K562 (cell line): ENCODE results near the gene ABHD16B. TPM values are rescaled to one million over a fixed set of nuclear protein-coding genes. Genes with fewer than 3 reads are reported as not detected.

Experiments used
- ARID2 ChIP-seq: fragments of 450-650 bp; IDR thresholded peaks from 2 replicates; pipeline ENCODE4 v1.6.1; 2017; ENCODE audit warnings: antibody characterized with exemption, mild to moderate bottlenecking
- BRD9 ChIP-seq: fragments of 450-650 bp; IDR thresholded peaks from 2 replicates; pipeline ENCODE4 v1.6.1; 2018; ENCODE audit warnings: low read depth; ENCODE audit not compliant: partially characterized antibody
- CREB1 ChIP-seq, 2 experiments: sonication (generic) in 1 of 2; formaldehyde crosslinking in 1 of 2; IDR thresholded peaks; 2 replicates each; pipeline versions ENCODE4 v1.6.1 to v1.8.0; 2012 to 2022; ENCODE audit warnings: inconsistent platforms in 1 of 2, mild to moderate bottlenecking in 1 of 2, missing genetic modification reagents in 1 of 2, moderate library complexity in 1 of 2
- DMBX1 ChIP-seq: fragments of 250-450 bp; sonication (Bioruptor Pico); IDR thresholded peaks from 2 replicates; pipeline ENCODE4 v1.8.0; 2022; ENCODE audit warnings: inconsistent platforms, mild to moderate bottlenecking, moderate library complexity, borderline replicate concordance
- DPF2 ChIP-seq: fragments of 450-650 bp; IDR thresholded peaks from 2 replicates; pipeline ENCODE4 v1.6.1; 2016
- FOXK2 ChIP-seq, 2 experiments: fragments of 450-650 bp; IDR thresholded peaks in 1 of 2; conservative IDR thresholded peaks in 1 of 2; 2 replicates each; pipeline ENCODE4 v1.6.1; 2016; ENCODE audit warnings: low read depth in 2 of 2, mild to moderate bottlenecking in 1 of 2
- FOXM1 ChIP-seq, 2 experiments: fragments of 450-650 bp in 1 of 2; sonication (generic) in 1 of 2; formaldehyde crosslinking in 1 of 2; IDR thresholded peaks; 2 replicates each; pipeline versions ENCODE4 v1.6.1 to v1.9.0; 2017 to 2022; ENCODE audit warnings: low read depth in 2 of 2, mild to moderate bottlenecking in 2 of 2, missing genetic modification reagents in 1 of 2, moderate library complexity in 1 of 2
- HOXB6 ChIP-seq: fragments of 250-450 bp; sonication (Bioruptor Pico); IDR thresholded peaks from 2 replicates; pipeline ENCODE4 v1.5.1; 2022; ENCODE audit warnings: mild to moderate bottlenecking, borderline replicate concordance
- JUND ChIP-seq, 2 experiments: IDR thresholded peaks; 2 replicates in 1 of 2; 3 replicates in 1 of 2; pipeline ENCODE4 v1.6.1; 2011; ENCODE audit warnings: borderline replicate concordance in 2 of 2, low read depth in 2 of 2, low read length in 2 of 2, improper control_type of control experiment in 1 of 2, missing biosample characterization in 1 of 2, missing genetic modification characterization in 1 of 2, missing genetic modification reagents in 1 of 2
- KAT2B ChIP-seq: IDR thresholded peaks from one replicate; pipeline ENCODE4 v1.6.1; 2012; ENCODE audit warnings: low read depth, mild to moderate bottlenecking, control low read depth, inconsistent platforms, low read length, moderate library complexity
- KAT8 ChIP-seq: fragments of 450-650 bp; IDR thresholded peaks from 2 replicates; pipeline ENCODE4 v1.6.1; 2016; ENCODE audit warnings: low read depth, mild to moderate bottlenecking
- KLF6 ChIP-seq: fragments of 250-450 bp; sonication (Bioruptor Pico); IDR thresholded peaks from 2 replicates; pipeline ENCODE4 v1.4.0; 2020; ENCODE audit warnings: mild to moderate bottlenecking, moderate library complexity, borderline replicate concordance
- MTA1 ChIP-seq: fragments of 450-650 bp; IDR thresholded peaks from 2 replicates; pipeline ENCODE4 v1.6.1; 2017; ENCODE audit warnings: borderline replicate concordance
- MTF1 ChIP-seq: fragments of 250-450 bp; sonication (Bioruptor Pico); IDR thresholded peaks from 2 replicates; pipeline ENCODE4 v1.9.0; 2021; ENCODE audit warnings: moderate library complexity, mild to moderate bottlenecking, inconsistent platforms, borderline replicate concordance
- NFE2L1 ChIP-seq: fragments of 450-650 bp; IDR thresholded peaks from 2 replicates; pipeline ENCODE4 v1.6.1; 2016; ENCODE audit warnings: missing genetic modification characterization, low read depth, mild to moderate bottlenecking, missing compliant biosample characterization, moderate library complexity, borderline replicate concordance
- PTRF ChIP-seq: fragments of 450-650 bp; IDR thresholded peaks from 2 replicates; pipeline ENCODE4 v1.6.1; 2016; ENCODE audit warnings: mild to moderate bottlenecking, missing genetic modification characterization, missing compliant biosample characterization
- RAD51 ChIP-seq: fragments of 450-650 bp; IDR thresholded peaks from 2 replicates; pipeline ENCODE4 v1.7.1; 2016; ENCODE audit warnings: low read depth, mild to moderate bottlenecking, borderline replicate concordance
- RBBP5 ChIP-seq: fragments of 200-600 bp; sonication (generic); IDR thresholded peaks from 2 replicates; pipeline ENCODE4 v1.6.1; 2012; ENCODE audit warnings: borderline replicate concordance, mild to moderate bottlenecking, low read length, control low read depth, inconsistent platforms; ENCODE audit not compliant: insufficient read depth, poor library complexity, severe bottlenecking
- ZNF23 ChIP-seq: fragments of 250-450 bp; sonication (Bioruptor Pico); IDR thresholded peaks from 2 replicates; pipeline ENCODE4 v1.4.0; 2020; ENCODE audit warnings: mild to moderate bottlenecking
- ZNF311 ChIP-seq: fragments of 250-450 bp; sonication (Bioruptor Pico); IDR thresholded peaks from 2 replicates; pipeline ENCODE4 v1.4.0; 2020; ENCODE audit warnings: mild to moderate bottlenecking, moderate library complexity
- ZNF445 ChIP-seq: fragments of 250-450 bp; sonication (Bioruptor Pico); IDR thresholded peaks from 2 replicates; pipeline ENCODE4 v1.4.0; 2020; ENCODE audit warnings: low read depth, mild to moderate bottlenecking, moderate library complexity
- ZNF695 ChIP-seq: fragments of 450-650 bp; formaldehyde crosslinking; IDR thresholded peaks from 2 replicates; pipeline ENCODE4 v1.4.0; 2020; ENCODE audit warnings: mild to moderate bottlenecking, moderate library complexity
- ZNF778 ChIP-seq: fragments of 450-650 bp; formaldehyde crosslinking; IDR thresholded peaks from 2 replicates; pipeline ENCODE4 v1.4.0; 2020; ENCODE audit warnings: mild to moderate bottlenecking, moderate library complexity
- polyA plus RNA-seq, 8 experiments: library from polyadenylated mRNA; depleted of rRNA in 4 of 8; stranded (reverse) in 5 of 8; unstranded in 3 of 8; fragments of >200 nt; fragmentation: Nextera tagmentation in 2 of 8; fragmentation: Illumina TruSeq in 1 of 8; extraction: Ambion mirVana in 2 of 8; extraction: Trizol in 1 of 8; gene quantifications; 2 replicates each; pipeline versions ENCODE4 v1.2.1 to v1.2.3, GENCODE V29; 2011 to 2014; ENCODE audit warnings: inconsistent platforms in 1 of 8, missing spikeins in 1 of 8
- total RNA-seq, 7 experiments: library from RNA; depleted of rRNA in 6 of 7; stranded (reverse); fragments of >200 nt in 6 of 7; fragmentation: Illumina TruSeq in 2 of 7; extraction: Trizol in 2 of 7; gene quantifications; 2 replicates each; pipeline versions ENCODE4 v1.2.1 to v1.2.3, GENCODE V29; 2011 to 2021; ENCODE audit warnings: low replicate concordance in 1 of 7
- TF ChIP-seq, protein P1 (sequence below), 3 experiments: fragments of 200-800 bp in 1 of 3; sonication (Bioruptor generic) in 1 of 3; sonication (generic) in 1 of 3; formaldehyde crosslinking in 1 of 3; IDR thresholded peaks; 2 replicates each; pipeline versions ENCODE4 v1.6.1 to v1.8.0; 2016 to 2022; ENCODE audit warnings: mild to moderate bottlenecking in 2 of 3, missing compliant biosample characterization in 2 of 3, missing genetic modification characterization in 2 of 3, missing genetic modification reagents in 1 of 3
- TF ChIP-seq, protein P2 (sequence below): fragments of 450-650 bp; IDR thresholded peaks from 2 replicates; pipeline ENCODE4 v1.6.1; 2017; ENCODE audit warnings: antibody characterized with exemption

ABHD16B gene
- total and polyA plus RNA-seq, 9 of the 15 experiments (the other 6 are each of a cell fraction or from before 2014, with no cell fraction given), result not detected

DNA sequence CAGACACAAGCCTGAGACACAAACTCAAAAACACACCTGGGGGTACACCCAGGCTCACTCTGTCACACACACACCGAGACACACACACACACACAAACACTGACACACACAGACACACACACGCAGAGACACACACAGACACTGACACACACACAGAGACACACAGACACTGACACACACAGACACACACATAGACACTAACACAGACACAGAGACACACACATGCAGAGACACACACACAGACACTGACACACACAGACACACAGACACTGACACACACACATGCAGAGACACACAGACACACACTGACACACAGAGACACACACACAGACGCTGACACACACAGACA lies 14.4 kb upstream of the ABHD16B start (continued):
- TF ChIP-seq ZNF23 (CRISPR knock-in tag), result no peak
- no peak for TF ChIP-seq NFE2L1 (tag)
- TF ChIP-seq JUND (IDR thresholded peaks at IDR 0.05; ENCODE audit: borderline replicate concordance, low read depth, low read length), result no peak
- TF ChIP-seq JUND (tag; IDR thresholded peaks at IDR 0.05; ENCODE audit: borderline replicate concordance, low read depth, low read length), result no peak; the same call in 2 of the 3 replicates
- TF ChIP-seq, protein P1, sequence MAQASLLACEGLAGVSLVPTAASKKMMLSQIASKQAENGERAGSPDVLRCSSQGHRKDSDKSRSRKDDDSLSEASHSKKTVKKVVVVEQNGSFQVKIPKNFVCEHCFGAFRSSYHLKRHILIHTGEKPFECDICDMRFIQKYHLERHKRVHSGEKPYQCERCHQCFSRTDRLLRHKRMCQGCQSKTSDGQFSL (CRISPR knock-in tag; IDR thresholded peaks at IDR 0.05), result peak; percentile 10; the same call in 1 of the 2 replicates
- TF ChIP-seq, protein P1 (tag; IDR thresholded peaks at IDR 0.05), result no peak
- TF ChIP-seq KLF6, result no peak
- peak; percentile 46 for TF ChIP-seq BRD9
- TF ChIP-seq ZNF695 (CRISPR knock-in tag), result no peak
- TF ChIP-seq MTF1 (CRISPR knock-in tag), result no peak
- no peak for TF ChIP-seq KAT8
- no peak for TF ChIP-seq DMBX1 (CRISPR knock-in tag)
- TF ChIP-seq ZNF778 (CRISPR knock-in tag), result no peak
- no peak for TF ChIP-seq PTRF (tag)
- TF ChIP-seq RAD51, result no peak
- TF ChIP-seq FOXK2 (conservative IDR thresholded peaks at IDR 0.05 in 1 of 2, IDR thresholded peaks at IDR 0.05 in 1 of 2; ENCODE audit: low read depth in 2 of 2), result peak in 1 of 2 experiments; percentile 46; a peak in 2 of 4 replicates
- TF ChIP-seq KAT2B, result no peak
- TF ChIP-seq FOXM1 (IDR thresholded peaks at IDR 0.05; ENCODE audit: low read depth), result no peak
- TF ChIP-seq FOXM1 (CRISPR knock-in tag; IDR thresholded peaks at IDR 0.05; ENCODE audit: low read depth), result no peak
- TF ChIP-seq, protein P2, sequence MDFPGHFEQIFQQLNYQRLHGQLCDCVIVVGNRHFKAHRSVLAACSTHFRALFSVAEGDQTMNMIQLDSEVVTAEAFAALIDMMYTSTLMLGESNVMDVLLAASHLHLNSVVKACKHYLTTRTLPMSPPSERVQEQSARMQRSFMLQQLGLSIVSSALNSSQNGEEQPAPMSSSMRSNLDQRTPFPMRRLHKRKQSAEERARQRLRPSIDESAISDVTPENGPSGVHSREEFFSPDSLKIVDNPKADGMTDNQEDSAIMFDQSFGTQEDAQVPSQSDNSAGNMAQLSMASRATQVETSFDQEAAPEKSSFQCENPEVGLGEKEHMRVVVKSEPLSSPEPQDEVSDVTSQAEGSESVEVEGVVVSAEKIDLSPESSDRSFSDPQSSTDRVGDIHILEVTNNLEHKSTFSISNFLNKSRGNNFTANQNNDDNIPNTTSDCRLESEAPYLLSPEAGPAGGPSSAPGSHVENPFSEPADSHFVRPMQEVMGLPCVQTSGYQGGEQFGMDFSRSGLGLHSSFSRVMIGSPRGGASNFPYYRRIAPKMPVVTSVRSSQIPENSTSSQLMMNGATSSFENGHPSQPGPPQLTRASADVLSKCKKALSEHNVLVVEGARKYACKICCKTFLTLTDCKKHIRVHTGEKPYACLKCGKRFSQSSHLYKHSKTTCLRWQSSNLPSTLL, result peak; percentile 71
- TF ChIP-seq RBBP5, result no peak
- no peak for TF ChIP-seq ZNF311 (CRISPR knock-in tag)
- no peak for TF ChIP-seq CREB1 (IDR thresholded peaks at IDR 0.05)
- TF ChIP-seq CREB1 (CRISPR knock-in tag; IDR thresholded peaks at IDR 0.05), result no peak
- no peak for TF ChIP-seq HOXB6 (CRISPR knock-in tag)
- no peak for TF ChIP-seq ZNF445
- peak; percentile 59; the same call in 1 of the 2 replicates for TF ChIP-seq DPF2
- TF ChIP-seq MTA1, result no peak
- 0 out of 2 replicates have a peak, but pooled peaks have one; percentile 37 for TF ChIP-seq ARID2
